NCI-H510A (cell line): ENCODE data around the gene SORCS1.

ENCODE experiments used
- DNase-seq: peaks from one replicate; lab custom pipeline; 2025; lab: John Stamatoyannopoulos, UW

The SORCS1 gene

DNA sequence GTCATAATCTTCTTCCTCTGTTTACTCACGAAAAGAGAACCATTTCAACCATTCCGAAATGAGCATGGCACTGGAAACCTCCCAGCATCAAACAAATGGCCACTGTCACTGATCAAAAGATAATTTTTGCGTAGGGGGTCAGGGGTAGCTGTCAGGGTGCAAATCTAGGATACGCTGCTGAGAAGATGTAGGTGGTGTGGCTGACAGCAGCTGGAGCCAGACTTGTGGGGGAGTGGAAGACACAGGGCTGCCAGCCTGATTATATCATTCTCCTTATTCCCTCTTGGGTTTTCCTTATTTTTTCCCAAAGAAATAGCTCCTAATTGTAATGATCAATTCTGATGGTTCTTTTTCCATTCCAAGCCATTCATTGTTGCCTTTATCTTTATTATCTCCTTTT lies 266.1 kb downstream of the SORCS1 start:
- DNase-seq = no peak

DNA sequence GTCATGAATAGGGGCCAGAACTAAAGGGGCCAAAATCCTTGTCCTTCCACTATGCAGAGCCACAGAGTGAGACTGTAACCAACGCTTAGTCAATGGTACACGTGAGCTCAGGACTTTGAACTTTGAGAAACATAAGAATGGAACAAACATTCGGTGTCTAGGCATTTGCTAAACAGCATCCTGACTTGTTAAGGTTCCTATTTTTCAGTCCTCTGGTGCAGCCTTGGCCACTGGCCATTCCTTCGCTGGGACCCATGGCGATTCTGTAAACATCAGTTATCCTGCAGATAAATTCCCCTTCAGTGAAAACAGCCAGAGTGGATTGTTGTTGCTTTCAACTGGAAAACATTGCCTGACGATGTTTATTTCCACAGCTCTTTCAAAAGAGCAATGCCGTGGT lies 266.8 kb downstream of the SORCS1 start:
- no peak for DNase-seq

DNA sequence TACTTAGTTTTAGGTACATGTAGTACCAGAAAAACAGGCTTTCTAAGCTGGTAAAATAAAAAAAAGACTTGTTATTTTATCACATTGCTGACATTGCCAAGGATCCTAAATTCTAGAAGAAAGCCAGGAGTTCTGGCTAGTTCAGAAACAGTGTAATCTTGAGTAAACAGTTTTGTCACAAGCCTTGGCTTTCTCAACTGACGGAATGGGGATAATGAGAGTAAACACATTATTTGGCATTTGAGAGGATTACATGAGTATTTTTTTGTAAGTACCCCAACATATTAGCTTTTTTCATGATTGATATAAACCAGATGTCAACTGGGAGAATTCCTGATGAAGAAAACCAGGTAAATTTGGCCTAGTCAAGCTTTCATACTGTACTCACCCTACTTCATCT lies 269.8 kb downstream of the SORCS1 start:
- no peak for DNase-seq

DNA sequence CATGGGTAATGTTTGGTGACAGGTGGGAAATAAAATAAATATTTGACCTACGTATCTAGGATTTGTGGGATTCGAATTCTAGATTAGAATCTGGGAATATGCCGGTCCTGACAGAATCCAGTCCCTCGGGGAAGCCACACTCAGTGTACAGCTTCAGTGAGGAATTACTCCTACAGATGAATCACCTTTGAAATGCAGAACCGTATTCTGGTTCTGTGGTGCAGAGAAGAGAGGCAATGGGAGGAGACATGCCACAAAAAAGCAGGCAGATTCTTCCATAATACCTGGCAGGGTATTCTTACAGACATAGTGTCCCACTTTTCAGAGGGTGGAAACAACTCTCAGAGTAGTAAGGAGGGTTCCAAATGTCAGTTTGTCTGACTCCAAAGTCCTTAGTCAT lies 286.9 kb downstream of the SORCS1 start:
- no peak for DNase-seq

DNA sequence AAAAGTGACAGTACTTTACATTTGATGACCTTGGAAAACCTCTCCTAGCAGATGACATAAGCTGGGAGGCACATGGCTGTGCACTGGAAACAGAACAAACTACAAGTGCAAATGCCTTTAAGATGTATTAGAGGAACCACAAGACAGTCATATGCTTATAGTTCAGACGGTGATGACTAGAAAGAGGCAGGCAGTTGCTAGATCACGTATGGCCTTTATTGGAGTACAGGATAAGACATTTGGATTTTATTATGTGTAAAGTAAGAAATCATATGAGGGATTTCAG lies 290.0 kb downstream of the SORCS1 start:
- DNase-seq = no peak

DNA sequence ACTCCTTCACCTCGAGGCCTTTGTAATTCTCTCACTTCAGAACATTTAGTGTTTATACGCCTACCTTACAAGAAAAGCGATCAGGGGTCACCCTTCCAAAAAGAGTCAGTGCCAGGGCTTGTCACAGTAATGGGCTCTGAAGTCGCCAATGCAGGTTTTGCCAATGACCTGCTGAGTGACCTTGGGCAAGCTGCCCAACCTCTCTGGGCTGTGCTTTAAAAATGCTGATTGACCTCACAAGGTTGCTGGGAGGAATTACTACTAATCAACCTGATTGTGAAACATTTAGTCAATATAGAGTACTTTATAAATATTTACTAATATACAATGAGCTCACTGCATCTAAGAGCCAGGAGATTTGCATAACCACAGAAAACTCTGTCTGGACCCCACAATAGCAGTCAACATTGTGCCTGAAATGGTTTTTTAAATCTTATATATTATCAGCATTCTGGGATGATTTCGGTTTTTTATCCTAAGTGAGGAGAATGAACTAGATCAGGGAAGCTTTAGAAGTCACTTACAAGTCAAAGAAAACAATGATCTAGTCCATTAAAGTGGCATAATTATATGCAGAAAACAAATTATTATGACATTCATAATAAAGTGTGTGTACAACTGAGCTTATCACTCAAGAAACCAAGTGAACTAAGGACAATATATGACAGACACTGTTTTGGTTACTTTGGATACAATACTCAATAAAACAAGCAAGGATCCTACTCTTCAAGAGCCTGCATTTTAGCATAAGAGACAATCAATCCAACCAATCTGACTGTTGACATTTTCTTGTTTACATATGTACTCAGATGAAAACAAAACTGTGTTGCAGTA lies 290.5 kb downstream of the SORCS1 start:
- DNase-seq = no peak

DNA sequence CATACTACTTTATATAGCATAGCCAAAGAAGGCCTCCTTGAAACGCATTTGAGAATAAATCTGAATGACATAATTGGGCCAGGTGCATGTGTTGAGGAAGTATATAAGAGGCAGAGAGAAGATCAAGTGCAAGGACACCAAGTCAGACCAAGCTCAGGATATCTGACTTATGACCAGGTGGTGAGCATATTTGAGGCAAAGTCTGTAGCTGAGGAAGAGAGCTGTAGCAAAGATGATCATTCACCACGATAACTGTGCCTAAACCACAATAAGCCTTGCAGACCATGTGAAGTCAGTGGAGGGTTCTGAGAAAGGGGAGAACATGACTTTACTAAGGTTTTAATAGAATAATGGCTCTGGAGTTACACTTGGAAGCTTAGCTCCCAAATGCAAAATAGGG lies 292.3 kb downstream of the SORCS1 start:
- no peak for DNase-seq

DNA sequence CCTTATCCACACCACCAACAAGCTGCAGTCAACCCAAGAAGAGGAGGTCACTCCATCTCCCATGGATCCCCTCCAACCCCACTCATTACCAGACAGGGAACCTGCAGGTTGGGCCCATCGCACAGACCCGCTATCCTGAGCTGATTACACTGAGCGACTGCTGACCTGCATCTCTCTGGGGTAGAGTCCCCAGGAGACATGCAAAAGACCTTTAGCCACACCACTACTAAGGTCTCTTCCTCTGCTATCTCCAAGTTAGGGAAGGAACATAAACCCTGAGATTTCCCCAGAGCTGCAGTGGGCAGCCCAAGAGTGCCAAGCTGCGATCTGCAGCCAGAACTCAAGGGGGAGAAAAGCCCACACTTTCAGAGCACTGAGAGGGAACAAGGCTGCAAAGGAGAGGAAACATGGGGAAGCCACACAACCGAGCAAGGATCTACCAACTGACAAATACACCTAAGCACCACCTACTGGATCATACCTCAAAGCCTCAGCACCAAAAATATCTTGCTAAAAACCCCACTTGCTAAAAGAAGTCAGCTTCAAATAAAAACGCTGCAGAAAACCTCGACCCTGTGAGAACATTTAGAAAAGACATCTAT lies 298.2 kb downstream of the SORCS1 start:
- DNase-seq = no peak

DNA sequence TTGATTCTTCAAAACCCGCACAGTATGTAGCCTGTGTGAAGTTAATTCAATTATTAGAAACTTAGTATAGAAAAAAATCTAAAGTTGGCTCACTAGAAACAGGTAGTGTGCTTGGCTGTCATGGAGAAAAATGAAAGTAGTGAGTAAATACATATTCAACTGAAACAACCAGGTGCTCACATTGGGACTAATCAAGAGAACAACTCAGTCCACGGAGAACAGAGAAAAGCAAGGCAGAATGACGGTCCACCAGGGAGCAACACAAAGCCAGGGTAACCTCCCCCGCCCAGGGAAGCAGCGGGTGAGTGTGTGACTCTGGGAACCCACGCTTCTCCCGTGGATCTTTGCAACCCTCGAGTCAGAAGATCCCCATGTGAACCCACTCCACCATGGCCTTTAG lies 300.5 kb downstream of the SORCS1 start:
- no peak for DNase-seq

DNA sequence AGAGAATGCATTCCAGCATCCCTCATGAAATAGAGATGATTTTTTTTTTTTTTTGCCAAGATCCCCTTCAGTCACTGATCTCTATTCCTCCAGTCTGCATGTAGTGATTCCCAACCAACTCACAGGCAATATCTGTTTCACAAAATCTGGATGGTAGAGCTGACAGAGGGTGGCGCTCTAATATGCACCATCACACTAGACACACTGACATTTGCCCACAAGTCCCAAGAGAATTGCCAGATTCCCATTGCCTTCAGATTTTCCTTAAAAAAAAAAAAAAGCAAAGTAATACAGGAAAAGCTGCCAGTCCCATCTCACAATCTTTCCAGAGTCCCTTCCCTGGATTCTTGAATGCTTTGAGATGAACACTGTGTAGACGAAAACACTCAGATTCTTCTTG lies 301.0 kb downstream of the SORCS1 start:
- no peak for DNase-seq

DNA sequence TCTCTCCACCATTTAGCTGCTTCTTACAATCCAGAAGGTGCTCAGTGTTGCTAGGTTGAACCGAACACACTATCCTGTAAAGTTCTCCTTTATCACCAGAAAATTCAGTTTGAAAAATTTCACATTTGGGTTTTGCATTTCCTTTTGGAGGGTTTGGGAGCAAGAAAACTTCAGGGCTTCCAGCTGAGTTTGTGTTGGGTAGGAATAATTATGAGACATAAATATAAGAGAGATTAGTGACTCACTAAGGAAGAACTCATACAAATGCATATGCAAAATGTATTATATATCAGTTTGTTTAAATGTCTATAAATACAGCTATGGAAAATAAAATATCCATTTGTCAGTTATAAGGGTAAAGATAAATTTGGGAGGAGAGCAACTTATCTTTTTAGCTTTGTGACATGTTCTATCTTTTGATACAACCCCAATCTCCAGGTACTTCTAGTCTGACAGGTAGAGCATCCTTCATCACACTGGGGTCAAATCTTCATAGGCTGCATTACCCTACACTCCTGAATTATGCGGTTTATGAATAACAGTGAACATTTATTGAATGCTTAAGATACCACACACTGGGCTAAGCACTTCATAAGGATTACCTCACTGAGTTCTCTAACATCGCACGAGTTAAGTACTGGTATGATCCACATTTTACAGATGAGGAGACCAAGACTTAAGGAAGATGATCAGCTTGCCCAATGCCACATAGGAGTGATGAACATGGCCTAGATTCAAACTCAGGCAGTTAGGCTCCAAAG lies 304.4 kb downstream of the SORCS1 start:
- DNase-seq = no peak

DNA sequence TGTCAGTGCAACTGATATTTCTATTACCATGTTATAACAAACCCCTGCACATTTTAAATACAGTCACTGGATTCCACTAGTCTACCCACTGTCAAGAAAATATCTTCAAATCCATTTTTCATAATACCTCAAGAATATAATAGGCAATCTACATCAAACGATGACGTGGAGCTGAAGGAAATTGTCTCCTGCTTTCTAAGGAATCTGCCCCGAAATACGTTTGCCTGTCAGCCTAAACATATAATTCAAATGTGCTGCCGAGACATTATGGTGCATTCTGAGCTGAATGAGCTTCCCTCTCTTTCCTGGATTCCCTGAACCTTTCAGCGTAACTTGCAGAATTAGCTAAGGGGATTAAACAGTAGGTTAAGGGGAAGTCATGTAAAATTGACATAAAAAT lies 306.8 kb downstream of the SORCS1 start:
- no peak for DNase-seq

DNA sequence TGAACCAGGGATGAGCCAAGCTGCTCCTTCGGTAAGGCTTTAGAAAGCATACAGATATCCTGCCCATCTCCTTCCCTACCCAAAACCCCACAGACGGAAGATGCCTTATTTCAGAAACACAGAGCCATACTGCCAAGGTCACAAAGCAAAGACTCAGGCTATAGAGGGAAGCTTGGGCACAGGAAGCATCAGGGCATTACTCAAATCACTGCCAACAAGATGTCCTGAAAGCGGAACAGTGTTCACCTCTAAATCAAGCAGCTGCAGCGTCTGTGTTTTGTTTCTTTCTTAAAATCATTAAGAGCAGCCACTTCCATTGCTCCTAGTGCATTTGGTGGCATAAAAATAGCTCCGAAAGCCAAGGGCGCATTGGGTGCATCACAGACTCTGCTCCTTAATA lies 307.3 kb downstream of the SORCS1 start:
- DNase-seq = no peak

DNA sequence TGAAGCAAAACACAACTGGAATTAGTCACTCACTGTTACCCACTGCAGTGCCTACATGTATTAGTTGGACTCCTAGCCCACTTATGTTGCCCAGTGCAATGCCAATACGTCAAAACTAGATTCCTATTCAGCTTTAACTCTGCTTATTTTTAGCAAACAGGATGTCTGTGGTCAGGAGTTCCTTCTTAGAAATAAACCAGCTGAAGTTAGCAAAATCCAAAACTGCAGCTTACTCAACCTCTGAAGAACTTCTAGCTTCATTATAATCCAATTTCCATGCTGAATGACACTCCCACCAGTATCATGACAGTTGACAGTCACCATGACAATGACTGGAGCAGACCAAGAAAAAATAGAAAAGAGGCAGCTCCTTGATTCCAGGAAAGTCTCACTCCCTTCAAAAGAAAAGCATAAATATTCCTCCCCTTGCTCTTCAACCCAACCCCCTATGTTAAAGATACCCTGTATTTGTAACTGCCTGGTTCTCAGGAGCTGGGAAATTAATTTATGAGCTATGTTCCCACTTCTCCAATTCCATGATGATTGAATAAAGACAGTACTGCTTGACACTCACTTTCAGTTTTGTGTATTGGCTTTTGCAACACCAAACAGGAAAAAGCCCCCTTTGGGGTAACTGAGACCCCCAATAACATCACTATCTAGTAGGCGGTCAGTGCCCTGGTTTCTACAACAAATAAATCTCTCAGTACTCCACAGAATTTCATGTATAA lies 327.4 kb downstream of the SORCS1 start:
- no peak for DNase-seq

DNA sequence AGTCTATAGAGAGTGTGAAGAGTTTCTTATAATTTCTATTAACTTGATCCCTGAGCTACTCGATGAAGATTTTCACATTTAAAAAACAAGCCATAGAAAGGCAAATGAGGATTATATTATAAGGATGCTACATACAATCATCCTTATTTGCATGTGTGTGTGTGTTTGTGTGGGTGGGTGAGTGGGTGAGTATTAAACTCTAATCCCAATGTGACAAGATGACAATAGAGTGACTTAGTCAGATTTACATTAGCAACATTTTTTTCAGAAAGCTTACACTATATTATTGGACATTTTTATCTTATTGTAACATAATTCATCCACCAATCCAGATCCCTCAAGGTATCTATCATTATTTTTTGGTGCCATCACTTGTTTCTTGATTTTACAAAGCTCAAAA lies 331.7 kb downstream of the SORCS1 start:
- no peak for DNase-seq

DNA sequence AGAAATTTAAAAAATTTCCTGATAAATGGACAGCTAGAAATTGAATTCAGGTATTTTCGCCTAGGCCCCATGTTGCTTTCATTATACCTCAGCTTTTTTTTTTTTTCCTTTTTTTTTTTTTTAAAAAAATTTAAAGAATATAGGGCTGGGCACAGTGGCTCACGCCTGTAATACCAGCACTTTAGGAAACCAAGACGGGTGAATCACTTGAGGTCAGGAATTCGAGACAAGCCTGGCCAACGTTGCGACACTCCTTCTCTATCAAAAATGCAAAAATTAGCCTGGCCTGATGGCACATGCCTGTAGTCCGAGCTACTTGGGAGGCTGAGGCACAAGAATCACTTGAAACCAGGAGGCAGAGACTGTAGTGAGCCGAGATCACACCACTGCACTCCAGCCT lies 334.0 kb downstream of the SORCS1 start:
- no peak for DNase-seq

DNA sequence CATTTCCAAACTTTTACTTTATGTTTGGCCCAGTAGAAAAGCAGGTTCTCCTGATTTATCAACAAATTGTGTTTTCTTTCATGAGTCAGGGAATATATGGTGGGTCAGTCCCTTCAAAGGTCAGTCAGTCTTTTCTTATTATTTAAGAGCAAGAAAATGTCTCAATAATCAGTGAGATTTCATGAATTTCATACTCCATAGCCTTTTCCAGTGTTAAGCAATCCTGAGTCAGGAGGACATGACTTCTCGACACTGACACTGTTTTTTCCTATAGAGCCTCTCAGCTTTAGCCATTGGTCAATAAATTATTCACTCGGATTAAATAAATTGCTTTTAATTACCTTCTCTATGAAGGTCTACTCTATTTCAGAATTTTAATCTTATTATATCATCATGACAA lies 334.5 kb downstream of the SORCS1 start:
- DNase-seq = no peak

DNA sequence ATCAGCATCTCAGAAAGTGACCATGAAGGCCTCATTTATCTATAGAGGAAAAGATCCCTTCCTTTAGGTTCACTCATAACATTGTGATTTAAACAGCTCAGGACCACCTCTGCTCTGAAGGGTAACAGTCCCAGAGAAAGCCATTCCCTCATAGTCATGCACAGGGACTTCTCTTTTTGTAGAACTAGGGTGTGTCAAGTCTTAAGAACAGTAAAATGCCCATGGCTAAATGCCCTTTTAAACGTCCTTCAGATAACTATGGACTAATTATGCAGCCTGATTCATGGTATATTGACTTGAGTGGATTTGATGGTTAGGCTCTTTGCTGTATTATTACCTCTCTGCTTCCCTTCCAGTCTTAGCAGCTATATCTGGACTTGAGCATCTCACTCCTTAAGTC lies 337.8 kb downstream of the SORCS1 start:
- no peak for DNase-seq

DNA sequence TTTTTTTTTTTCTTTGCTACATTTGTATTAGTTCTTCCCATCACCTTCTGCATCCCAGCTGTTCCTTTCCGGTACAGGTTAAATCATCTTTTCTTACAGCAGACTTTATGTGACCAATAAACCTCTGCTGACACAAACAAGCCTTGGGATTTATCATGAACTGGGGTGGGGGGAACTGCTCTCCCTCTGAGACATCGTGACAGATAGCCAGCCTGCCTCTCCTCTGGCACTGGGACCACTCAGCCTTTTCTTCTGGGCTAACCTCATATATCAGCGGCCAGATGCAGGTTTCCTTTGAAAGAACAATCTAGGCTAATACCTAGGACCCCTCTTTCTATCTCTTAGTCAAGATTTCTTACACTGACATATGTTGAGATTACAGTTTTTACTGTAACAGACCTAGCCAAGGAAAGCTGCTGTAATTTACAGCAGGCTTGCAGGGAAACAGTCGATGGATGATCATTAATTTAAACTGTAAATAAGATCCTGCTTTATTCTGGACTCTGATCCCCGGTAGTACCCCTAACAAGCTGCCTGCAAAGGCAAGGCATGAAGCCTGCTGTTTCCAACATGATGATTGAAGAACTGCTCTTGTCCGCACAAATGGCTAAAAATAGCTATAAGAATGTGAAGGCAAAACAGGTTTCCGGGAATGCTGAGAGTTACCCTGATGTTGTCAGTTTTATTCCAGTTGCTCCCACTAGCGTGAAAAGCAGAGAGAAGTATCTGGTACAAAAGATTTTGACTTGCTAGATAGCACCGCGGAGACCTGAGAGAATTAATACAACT lies 338.7 kb downstream of the SORCS1 start:
- no peak for DNase-seq

DNA sequence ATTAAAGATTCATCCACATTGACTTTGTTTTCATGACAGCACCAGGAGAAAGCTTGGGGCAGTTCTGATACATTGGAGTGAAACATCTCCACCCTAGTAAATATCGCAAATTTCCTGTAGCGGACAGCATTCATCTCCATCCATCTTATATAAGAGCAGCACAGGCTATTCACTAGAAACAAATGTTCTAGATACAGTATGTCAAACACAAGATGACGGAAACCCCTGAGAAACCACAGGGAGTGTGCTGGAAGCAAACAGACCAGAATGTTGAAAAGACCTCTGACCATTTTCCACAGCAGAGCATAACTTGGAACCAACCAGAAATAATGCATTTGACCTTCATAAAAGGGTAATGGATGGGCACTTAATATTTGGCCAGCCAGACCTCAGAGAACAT lies 343.9 kb downstream of the SORCS1 start:
- DNase-seq = no peak

DNA sequence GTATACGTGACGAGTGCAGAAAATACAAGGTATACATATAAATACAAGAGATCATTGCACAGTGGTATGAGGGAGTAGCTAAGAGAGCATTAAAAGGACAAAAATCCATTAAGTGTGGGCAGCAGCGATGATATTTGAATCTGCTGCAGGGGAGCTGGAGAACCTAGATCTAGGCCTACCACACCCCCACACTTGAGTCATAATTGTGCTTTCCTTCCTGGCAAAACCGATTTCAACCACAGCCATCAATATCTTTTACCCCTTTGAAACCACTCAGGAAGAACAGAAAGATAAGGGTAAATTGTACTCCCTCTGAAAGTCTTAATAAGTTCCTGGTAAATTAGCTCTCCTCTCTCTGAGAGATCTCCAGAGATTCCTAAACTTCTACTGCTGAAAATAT lies 345.0 kb downstream of the SORCS1 start:
- no peak for DNase-seq
